Smooth muscle cell (in vitro differentiated cells): ENCODE measurements around the gene TTC27. TPM values are rescaled to one million over a fixed set of nuclear protein-coding genes. Genes with fewer than 3 reads are reported as not detected.

ENCODE experiments used
- DNase-seq: peaks from one replicate; lab custom pipeline; 2025; ENCODE audit not compliant: unreplicated experiment; lab: John Stamatoyannopoulos, UW
- H2AFZ ChIP-seq: fragments of 200-600 bp; sonication (generic); 2 replicates; pipeline ENCODE4 v1.6.0; 2016; ENCODE audit warnings: antibody characterized with exemption, low read depth, mild to moderate bottlenecking
- H3F3A ChIP-seq: fragments of 200-600 bp; sonication (generic); 2 replicates; pipeline ENCODE4 v1.6.0; 2017; ENCODE audit warnings: antibody characterized with exemption, low read depth
- H3K27ac ChIP-seq: fragments of 200-600 bp; sonication (generic); 2 replicates; pipeline ENCODE4 v1.5.1; 2016; ENCODE audit warnings: low read depth, mild to moderate bottlenecking
- H3K27me3 ChIP-seq: fragments of 200-600 bp; sonication (generic); 2 replicates; pipeline ENCODE4 v1.6.1; 2016; ENCODE audit warnings: low read depth, mild to moderate bottlenecking
- H3K36me3 ChIP-seq: fragments of 200-600 bp; sonication (generic); 2 replicates; pipeline ENCODE4 v1.5.1; 2016; ENCODE audit warnings: low read depth
- H3K4me1 ChIP-seq: fragments of 200-600 bp; sonication (generic); 2 replicates; pipeline ENCODE4 v1.5.1; 2016; ENCODE audit warnings: low read depth
- H3K4me2 ChIP-seq: fragments of 200-600 bp; sonication (generic); 2 replicates; pipeline ENCODE4 v1.6.0; 2016; ENCODE audit warnings: mild to moderate bottlenecking
- H3K4me3 ChIP-seq: fragments of 200-600 bp; sonication (generic); 2 replicates; pipeline ENCODE4 v1.5.1; 2016; ENCODE audit warnings: mild to moderate bottlenecking
- H3K79me2 ChIP-seq: fragments of 200-600 bp; sonication (generic); 2 replicates; pipeline ENCODE4 v1.6.0; 2016; ENCODE audit warnings: low read depth, mild to moderate bottlenecking
- H3K9ac ChIP-seq: fragments of 200-600 bp; sonication (generic); 2 replicates; pipeline ENCODE4 v1.6.0; 2016; ENCODE audit warnings: low read depth
- H3K9me3 ChIP-seq: fragments of 200-600 bp; sonication (generic); replicated peaks from 2 replicates; pipeline ENCODE4 v1.5.1; 2016; ENCODE audit warnings: low read depth
- H4K20me1 ChIP-seq: fragments of 200-600 bp; sonication (generic); 2 replicates; pipeline ENCODE4 v1.6.0; 2016; ENCODE audit warnings: low read depth
- CTCF ChIP-seq: fragments of 200-600 bp; sonication (generic); IDR thresholded peaks from 2 replicates; pipeline ENCODE4 v1.5.1; 2017; ENCODE audit warnings: borderline replicate concordance, mild to moderate bottlenecking, antibody characterized with exemption; ENCODE audit not compliant: insufficient read depth, poor library complexity, severe bottlenecking
- WGBS: methylation state at CpG from one replicate; pipeline ENCODE4 v1.1.7; 2016; ENCODE audit warnings: low lambda C conversion rate; 5-methylcytosine and 5-hydroxymethylcytosine counted together
- polyA plus RNA-seq: library from polyadenylated mRNA; unstranded; fragments of >200 nt; fragmentation: Nextera tagmentation; extraction: Ambion mirVana; gene quantifications from 2 replicates; pipeline ENCODE4 v1.2.1, GENCODE V29; 2016
- total RNA-seq: library from RNA; depleted of rRNA; stranded (reverse); fragments of >200 nt; gene quantifications from 2 replicates; pipeline ENCODE4 v1.2.3, GENCODE V29; 2014

Gene TTC27
- total and polyA plus RNA-seq, 2 experiments from 2014 or later = 9.2 to 12.1 TPM

- no peaks in the 10 kb centered on the region for H3K9me3 ChIP-seq
- no peaks in the 10 kb centered on the region for H3F3A ChIP-seq
- H2AFZ ChIP-seq = no peak overlapping the region
- no peak overlapping the region for H3K4me3 ChIP-seq
- no peak for TF ChIP-seq CTCF
- H3K36me3 ChIP-seq = no peaks in the 10 kb centered on the region
- DNase-seq = no peak
- no peak overlapping the region for H3K4me2 ChIP-seq
- no peak overlapping the region for H3K9ac ChIP-seq
- no peaks in the 10 kb centered on the region for H3K79me2 ChIP-seq
- peaks cover 7% of the 10 kb centered on the region for H3K4me1 ChIP-seq
- 38% methylated on average over 3 of the region's 3 CpGs for WGBS
- H3K27ac ChIP-seq = no peak overlapping the region
- H3K27me3 ChIP-seq = no peaks in the 10 kb centered on the region
- no peaks in the 10 kb centered on the region for H4K20me1 ChIP-seq
These were observed 196.4 kb downstream of the TTC27 start for GRCh38 chr2:32824070-32824809.

- H2AFZ ChIP-seq = no peak overlapping the region
- DNase-seq = no peak
- no peaks in the 10 kb centered on the region for H3K9me3 ChIP-seq
- H3K36me3 ChIP-seq = no peaks in the 10 kb centered on the region
- 51% methylated on average over 6 of the region's 6 CpGs for WGBS
- H3F3A ChIP-seq = no peaks in the 10 kb centered on the region
- H3K9ac ChIP-seq = no peak overlapping the region
- no peaks in the 10 kb centered on the region for H4K20me1 ChIP-seq
- peaks cover 7% of the 10 kb centered on the region for H3K4me1 ChIP-seq
- H3K27me3 ChIP-seq = no peaks in the 10 kb centered on the region
- H3K79me2 ChIP-seq = no peaks in the 10 kb centered on the region
- no peak overlapping the region for H3K4me3 ChIP-seq
- no peak for TF ChIP-seq CTCF
- H3K27ac ChIP-seq = no peak overlapping the region
- H3K4me2 ChIP-seq = no peak overlapping the region
These were observed 197.5 kb downstream of the TTC27 start for GRCh38 chr2:32825291-32825712.

GRCh38 chr2:32830196-32830595 is 202.3 kb downstream of the TTC27 start:
- no peaks in the 10 kb centered on the region for H3K27me3 ChIP-seq
- H3K4me2 ChIP-seq = no peak overlapping the region
- no peaks in the 10 kb centered on the region for H3F3A ChIP-seq
- H3K36me3 ChIP-seq = no peaks in the 10 kb centered on the region
- no peak for DNase-seq
- TF ChIP-seq CTCF = no peak
- no peak overlapping the region for H3K4me3 ChIP-seq
- no peaks in the 10 kb centered on the region for H3K79me2 ChIP-seq
- H2AFZ ChIP-seq = no peak overlapping the region
- H3K9ac ChIP-seq = no peak overlapping the region
- no peak overlapping the region for H3K27ac ChIP-seq
- H3K9me3 ChIP-seq = no peaks in the 10 kb centered on the region
- H3K4me1 ChIP-seq = peaks cover 7% of the 10 kb centered on the region
- 94% methylated on average over 1 of the region's 1 CpG for WGBS
- no peaks in the 10 kb centered on the region for H4K20me1 ChIP-seq

- H3F3A ChIP-seq = no peaks in the 10 kb centered on the region
- H3K4me3 ChIP-seq = no peak overlapping the region
- no peaks in the 10 kb centered on the region for H3K36me3 ChIP-seq
- H3K27me3 ChIP-seq = no peaks in the 10 kb centered on the region
- H2AFZ ChIP-seq = no peak overlapping the region
- no peaks in the 10 kb centered on the region for H3K9me3 ChIP-seq
- WGBS = 43% methylated on average over 2 of the region's 2 CpGs
- no peaks in the 10 kb centered on the region for H4K20me1 ChIP-seq
- H3K27ac ChIP-seq = no peak overlapping the region
- H3K4me2 ChIP-seq = no peak overlapping the region
- TF ChIP-seq CTCF = no peak
- no peak for DNase-seq
- H3K9ac ChIP-seq = no peak overlapping the region
- peaks cover 7% of the 10 kb centered on the region for H3K4me1 ChIP-seq
- H3K79me2 ChIP-seq = no peaks in the 10 kb centered on the region
These were observed 205.0 kb downstream of the TTC27 start for GRCh38 chr2:32832821-32833220.
